Hindlimb muscle (tissue), 1 donor: ENCODE measurements around the gene NINJ2. TPM values are rescaled to one million over a fixed set of nuclear protein-coding genes. Genes with fewer than 3 reads are reported as not detected.
"Not testable (repeated sequence)": the region's sequence is repeated elsewhere in the genome, so short reads cannot be mapped to it uniquely, and the experiment has no call there.

Experiments used
- DNase-seq: peaks from one replicate; pipeline ENCODE4 v3.0.0-alpha.2; 2013
- polyA plus RNA-seq: library from polyadenylated mRNA; unstranded; fragments of 120-200 nt; gene quantifications from one replicate; pipeline ENCODE4 v1.2.1, GENCODE V29; 2013; ENCODE audit not compliant: insufficient read length

NINJ2 gene, protein sequence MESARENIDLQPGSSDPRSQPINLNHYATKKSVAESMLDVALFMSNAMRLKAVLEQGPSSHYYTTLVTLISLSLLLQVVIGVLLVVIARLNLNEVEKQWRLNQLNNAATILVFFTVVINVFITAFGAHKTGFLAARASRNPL
- polyA plus RNA-seq: 3.2 TPM

- no peak for DNase-seq
Measured at GRCh38 chr12:663293-663871, at the start of gene NINJ2. Gene NINJ2 (minus strand): TSS chr12:663445. CDS start chr12:663360, 85 bp downstream.

GRCh38 chr12:712172-712863 lies 49.1 kb upstream of the NINJ2 start:
- no peak for DNase-seq

DNA sequence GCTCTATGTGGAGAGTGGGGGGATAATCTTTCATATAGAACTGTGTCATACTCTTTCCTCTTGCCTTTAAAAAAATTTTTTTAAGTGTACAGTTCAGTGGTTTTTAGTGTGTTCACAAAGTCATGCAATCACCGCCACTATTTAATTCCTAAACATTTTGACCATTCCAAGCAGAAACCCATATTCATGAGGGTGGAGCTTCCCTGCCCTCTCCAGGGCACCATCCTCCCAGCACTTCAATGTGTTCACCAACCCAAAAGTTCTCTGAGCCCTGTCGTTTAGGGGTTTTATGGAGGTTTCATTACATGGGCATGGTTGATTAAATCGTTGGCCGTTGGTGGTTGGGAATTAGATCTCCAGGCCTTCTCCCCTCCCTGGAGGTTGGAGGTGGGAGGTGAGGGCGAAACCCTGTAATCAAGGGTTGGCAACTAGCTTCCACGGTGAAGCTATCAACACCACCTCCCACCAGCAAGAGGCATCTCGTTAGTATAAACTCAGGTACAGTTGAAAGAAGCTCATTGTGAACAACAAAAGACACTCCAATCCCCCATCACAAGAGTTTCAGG lies 46.3 kb upstream of the NINJ2 start:
- DNase-seq: no peak

DNA sequence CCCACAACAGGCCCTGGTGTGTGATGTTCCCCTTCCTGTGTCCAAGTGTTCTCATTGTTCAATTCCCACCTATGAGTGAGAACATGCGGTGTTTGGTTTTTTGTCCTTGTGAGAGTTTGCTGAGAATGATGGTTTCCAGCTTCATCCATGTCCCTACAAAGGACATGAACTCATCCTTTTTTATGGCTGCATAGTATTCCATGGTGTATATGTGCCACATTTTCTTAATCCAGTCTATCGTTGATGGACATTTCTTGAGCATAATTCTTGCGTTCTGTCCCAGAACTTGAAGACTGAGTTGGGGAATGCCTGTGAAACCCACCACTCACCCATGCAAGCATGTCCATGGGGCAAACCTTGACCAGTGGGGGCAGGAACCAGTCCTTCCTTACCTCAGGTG lies 44.8 kb upstream of the NINJ2 start:
- DNase-seq: not testable (repeated sequence)

GRCh38 chr12:704516-705242 lies 41.4 kb upstream of the NINJ2 start:
- DNase-seq: no peak

DNA sequence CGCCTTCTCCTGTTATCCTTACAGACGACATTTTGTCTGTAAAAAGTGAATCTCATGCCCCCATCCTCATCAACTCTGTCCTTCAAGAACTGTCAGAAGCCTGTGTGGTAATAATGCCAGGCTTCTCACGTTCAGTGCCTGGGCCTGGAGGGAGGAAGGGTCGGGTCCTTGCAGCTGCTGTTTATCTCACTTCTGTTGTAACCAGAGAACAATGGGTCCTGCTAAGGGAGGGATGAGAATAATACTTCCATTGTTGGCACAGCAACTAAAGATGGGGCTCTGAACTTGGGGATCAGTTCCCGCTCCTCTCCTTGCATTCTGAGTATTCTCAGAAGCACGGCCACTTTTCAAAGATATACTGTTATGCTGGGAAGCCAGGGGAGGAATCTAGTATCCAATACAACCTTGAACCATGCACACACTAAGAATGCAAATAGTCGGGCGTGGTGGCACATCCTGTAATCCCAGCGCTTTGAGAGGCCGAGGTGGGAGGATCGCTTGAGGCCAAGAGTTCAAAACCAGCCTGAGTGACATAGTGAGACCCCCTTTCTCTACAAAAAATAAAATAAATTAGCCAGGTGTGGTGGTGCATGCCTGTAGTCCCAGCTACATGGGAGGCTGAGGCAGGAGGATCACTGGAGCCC lies 38.8 kb upstream of the NINJ2 start:
- DNase-seq: no peak

GRCh38 chr12:700016-700415 lies 36.8 kb upstream of the NINJ2 start:
- DNase-seq: no peak

GRCh38 chr12:698222-698621 lies 35.0 kb upstream of the NINJ2 start:
- not testable (repeated sequence) for DNase-seq

- no peak for DNase-seq
Measured at GRCh38 chr12:697481-697880, 34.2 kb upstream of the NINJ2 start.

- DNase-seq: no peak
Measured at GRCh38 chr12:694734-695503, 31.7 kb upstream of the NINJ2 start.

GRCh38 chr12:693934-694533 lies 30.8 kb upstream of the NINJ2 start:
- no peak for DNase-seq

DNA sequence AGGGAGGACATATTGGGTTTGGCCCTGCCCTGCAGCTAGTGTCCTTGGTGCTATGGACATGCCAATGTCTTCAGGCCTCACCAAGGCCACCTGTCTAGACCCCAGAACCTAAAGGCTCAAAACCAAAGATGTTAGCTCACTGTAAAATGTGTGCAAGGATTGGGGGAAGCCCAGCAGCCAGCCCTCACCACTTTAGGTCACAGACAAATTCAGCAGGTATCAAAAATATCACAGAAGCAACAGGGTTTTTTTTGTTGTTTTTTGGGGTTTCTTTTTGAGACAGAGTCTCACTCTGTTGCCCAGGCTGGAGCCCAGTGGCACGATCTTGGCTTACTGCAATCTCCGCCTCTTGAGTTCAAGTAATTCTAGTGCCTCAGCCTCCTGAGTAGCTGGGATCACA lies 29.0 kb upstream of the NINJ2 start:
- DNase-seq: no peak

DNA sequence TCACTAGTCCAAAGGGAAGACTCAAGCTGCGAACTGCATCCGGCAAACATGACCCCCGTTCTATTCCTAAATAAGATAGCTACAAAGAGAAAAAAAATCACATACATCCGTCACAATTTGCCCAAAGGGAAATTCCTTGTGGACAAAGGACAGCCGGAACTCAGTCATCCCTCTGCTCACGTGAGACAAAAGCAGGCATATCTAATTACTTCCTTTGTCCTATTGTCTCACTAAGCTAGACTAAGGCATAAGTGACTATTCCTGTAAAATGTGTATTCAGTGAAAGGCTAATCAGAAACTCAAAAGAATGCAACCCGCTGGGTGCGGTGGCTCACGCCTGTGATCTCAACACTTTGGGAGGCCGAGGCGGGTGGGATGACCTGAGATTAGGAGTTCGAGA lies 27.2 kb upstream of the NINJ2 start:
- no peak for DNase-seq

DNA sequence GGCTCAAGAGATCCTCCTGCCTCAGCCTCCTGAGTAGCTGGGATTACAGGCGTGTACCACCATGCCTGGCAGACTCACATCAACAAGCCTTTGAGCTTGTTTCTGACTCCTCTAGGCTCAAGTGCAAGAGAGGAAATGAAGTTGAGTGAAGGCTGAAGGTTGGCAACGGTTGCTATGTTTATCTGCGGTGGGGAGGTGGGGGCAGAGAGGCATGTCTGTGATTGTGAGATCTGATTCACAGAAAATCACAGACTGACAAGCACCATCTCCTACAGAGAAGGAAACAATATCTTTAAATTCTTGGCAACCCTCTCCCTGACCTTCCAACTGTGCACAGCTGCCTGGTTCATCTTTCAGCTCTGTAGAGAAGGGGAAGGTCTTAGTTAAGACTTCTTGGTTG lies 22.1 kb upstream of the NINJ2 start:
- DNase-seq: no peak

- no peak for DNase-seq
Measured at GRCh38 chr12:684416-684815, 21.2 kb upstream of the NINJ2 start.

DNA sequence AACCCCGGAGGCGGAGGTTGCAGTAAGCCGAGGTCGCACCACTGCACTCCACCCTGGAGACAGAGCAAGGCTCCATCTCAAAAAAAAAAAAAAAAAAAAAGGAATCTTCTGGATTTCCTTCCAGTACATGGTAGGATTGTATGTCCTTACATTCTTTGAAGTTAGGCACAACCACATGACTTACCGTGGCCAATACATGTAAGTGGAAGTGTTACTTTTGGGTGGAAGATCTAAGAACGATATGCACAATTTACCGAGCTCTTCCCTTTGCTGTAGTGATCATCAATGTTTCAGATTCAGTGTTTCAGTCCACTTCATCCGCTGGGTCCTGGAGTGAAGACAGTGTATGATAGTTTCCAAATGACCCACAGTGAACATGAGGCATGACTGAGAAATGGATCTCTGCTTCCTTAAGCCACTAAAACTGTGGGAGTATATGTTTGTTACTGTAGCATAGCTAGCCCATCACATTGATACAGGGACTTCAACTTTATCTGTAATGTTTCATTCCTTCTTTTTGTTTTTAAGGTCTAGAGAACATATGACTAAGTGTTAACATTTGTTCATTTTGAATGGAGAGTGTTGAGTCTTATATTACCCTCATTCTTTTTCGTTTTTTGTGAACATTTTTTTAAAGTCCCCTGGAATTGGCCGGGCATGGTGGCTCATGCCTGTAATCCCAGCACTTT lies 18.5 kb upstream of the NINJ2 start:
- DNase-seq: no peak

GRCh38 chr12:678747-679712 lies 15.8 kb upstream of the NINJ2 start:
- no peak for DNase-seq

DNA sequence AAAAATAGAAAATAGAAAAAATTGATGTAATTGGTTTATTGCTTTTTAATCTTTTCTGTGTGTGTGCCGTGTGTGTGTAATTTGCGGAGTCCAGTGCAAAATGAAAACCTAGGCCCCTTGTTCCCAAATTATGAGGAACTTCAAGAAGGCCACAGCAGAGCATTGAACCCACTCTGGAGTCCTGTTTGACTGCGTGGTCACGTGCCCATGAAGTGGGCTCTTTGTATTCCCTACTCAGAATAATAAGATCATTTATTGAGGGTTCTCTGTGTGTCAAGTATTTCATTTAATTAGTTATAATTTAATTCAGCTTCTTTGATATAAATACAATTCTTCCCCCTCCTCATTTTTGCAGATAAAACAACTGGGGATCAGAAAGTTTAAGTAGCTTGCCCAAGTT lies 12.3 kb upstream of the NINJ2 start:
- no peak for DNase-seq

- no peak for DNase-seq
Measured at GRCh38 chr12:674272-674781, 11.1 kb upstream of the NINJ2 start.
